ENCODE measurements around the gene HBG1.

The HBG1 gene

GRCh38 chr11:5224538-5225479, 24.8 kb downstream of the HBG1 start:
- DNase-seq: no peak

DNA sequence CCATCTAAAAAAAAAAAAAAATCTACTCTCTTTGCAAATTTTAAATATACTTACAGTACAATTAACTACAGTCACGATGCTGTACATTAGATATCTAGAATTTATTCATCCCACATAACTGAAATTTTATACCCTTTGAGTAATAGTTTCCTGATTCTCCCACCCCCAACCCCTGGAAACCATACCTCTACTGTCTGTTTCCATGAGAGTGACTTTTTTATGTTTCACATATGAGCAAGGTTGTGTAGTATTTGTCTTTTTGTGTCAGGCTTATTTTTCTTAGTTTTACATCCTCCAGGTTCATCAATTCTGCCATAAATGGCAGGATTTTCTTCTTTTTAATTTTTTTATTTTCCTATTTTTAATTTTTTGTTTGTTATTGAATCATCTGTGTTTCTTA, 26.0 kb downstream of the HBG1 start:
- DNase-seq: no peak

DNA sequence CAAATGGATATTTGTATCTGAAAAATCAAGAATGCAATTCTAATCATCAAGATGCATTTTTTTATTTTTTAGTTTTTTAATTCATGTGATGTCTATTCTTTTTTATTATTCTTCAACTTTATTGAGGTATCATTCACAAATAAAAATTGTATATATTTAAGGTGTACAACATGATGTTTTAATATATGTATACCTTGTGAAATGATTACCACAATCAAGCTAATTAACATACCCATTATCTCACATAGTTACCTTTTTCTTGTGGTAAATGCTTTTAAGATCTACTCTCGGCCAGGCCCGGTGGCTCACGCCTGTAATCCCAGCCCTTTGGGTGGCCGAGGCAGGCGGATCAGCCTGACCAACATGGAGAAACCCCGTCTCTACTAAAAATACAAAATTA, 26.5 kb downstream of the HBG1 start:
- DNase-seq: no peak

DNA sequence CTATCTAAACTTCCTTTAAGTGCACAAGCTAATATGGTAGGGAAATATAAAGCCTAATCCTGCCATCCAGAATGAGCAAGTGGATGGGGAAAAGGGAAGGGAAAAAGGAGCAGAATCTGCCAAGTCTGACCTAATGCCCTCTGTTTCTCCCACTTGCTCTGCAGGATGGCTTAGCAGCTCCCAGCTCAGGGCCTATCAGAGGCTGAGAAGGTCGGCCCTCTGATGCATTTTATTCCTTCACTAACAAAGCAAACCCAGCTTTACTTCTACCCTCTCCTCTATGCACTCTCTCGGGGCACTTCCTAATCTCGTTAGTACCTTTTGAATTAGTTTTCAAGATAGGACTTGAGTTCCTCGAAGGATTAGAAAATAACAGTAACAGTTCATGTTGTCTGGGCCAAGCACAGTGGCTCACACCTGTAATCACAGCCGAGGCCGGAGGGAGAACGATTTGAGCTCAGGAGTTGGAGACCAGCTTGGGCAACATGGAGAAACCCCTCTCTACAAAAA, 39.2 kb downstream of the HBG1 start:
- no peak for DNase-seq

- DNase-seq: no peak
These were observed 44.9 kb downstream of the HBG1 start for GRCh38 chr11:5204787-5205186.

DNA sequence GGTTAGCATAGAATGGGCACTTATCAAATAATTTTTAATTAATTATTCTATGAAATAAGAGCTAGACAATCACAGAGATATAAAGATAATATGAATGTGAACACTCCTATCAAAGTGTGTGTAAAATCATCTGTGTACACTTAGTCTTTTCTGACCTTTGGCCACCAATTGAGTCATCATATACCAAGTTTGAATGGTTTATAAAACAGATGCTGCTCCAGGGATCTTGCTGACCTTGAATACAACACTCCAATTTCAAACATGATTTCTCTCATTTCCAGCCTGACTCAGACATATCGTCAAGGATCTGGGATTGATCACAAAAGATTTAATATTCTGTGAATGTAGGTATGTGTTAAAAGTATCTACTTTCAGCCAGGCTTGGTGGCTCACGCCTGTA, 46.3 kb downstream of the HBG1 start:
- no peak for DNase-seq

- DNase-seq: no peak
These were observed 49.1 kb downstream of the HBG1 start, which contains the start of gene OR51V1 for GRCh38 chr11:5200582-5200981. OR51V1 (minus strand) TSS chr11:5200682; CDS start chr11:5200682, 0 bp downstream.

DNA sequence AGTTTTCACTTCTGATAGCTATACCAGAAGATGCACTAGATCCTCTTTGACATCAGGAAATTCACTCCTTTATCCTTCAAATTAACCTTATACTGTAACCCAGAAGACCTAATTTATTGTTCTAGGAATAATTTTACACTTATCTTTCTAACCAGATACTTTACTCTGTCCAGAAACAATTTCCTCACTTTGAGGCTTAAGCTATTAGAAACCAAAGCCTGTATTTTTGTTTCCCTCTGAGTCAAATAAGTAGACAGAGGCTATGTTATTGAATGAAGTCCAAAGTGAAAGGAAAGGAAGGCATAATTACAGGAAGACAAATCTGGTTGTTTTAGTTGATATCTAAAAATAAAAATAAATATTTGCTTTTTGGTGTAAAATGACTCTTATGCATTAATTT, 51.4 kb downstream of the HBG1 start:
- no peak for DNase-seq

All from DMS 273 treated with DMSO at 0.1 percent for 48 hours (cell line).